ENCODE measurements around the gene NAT16. TPM values are rescaled to one million over a fixed set of nuclear protein-coding genes. Genes with fewer than 3 reads are reported as not detected.
A peak's percentile ranks its signal among the peaks of the same experiment; 100 is the strongest.

NAT16 gene
- total and polyA plus RNA-seq, 2 of the 8 experiments (the other 6 are each of a cell fraction or from before 2014, with no cell fraction given): 0.26 to 0.84 TPM

- peak in 1 of 2 experiments; percentile 78 for DNase-seq (ENCODE audit: low read depth in 1 of 2, low spot score in 2 of 2)
- TF ChIP-seq ASH2L (IDR thresholded peaks at IDR 0.05; ENCODE audit: low read length) (peak; percentile 41), POU5F1 (IDR thresholded peaks at IDR 0.05; ENCODE audit: low read depth, low read length) (no peak), NRF1 (IDR thresholded peaks at IDR 0.05; ENCODE audit: low read depth, low read length) (no peak), CBX5 (IDR thresholded peaks at IDR 0.05; ENCODE audit: low read depth, low read length) (no peak), BRCA1 (IDR thresholded peaks at IDR 0.05; ENCODE audit: low read depth, low read length) (no peak), POLR2AphosphoS5 (IDR thresholded peaks at IDR 0.05; ENCODE audit: low read depth, low read length) (no peak), SIN3A (conservative IDR thresholded peaks at IDR 0.05 in 1 of 2, IDR thresholded peaks at IDR 0.05 in 1 of 2; ENCODE audit: low read depth in 1 of 2, low read length in 2 of 2) (0 out of 4 replicates have a peak, but pooled peaks of 1 of the 2 experiments have one; percentile 19), TBP (IDR thresholded peaks at IDR 0.05; ENCODE audit: low read depth, low read length) (no peak), KDM4A (IDR thresholded peaks at IDR 0.05; ENCODE audit: low read depth, low read length, severe bottlenecking) (peak; percentile 64)
- TF ChIP-seq, protein P1, sequence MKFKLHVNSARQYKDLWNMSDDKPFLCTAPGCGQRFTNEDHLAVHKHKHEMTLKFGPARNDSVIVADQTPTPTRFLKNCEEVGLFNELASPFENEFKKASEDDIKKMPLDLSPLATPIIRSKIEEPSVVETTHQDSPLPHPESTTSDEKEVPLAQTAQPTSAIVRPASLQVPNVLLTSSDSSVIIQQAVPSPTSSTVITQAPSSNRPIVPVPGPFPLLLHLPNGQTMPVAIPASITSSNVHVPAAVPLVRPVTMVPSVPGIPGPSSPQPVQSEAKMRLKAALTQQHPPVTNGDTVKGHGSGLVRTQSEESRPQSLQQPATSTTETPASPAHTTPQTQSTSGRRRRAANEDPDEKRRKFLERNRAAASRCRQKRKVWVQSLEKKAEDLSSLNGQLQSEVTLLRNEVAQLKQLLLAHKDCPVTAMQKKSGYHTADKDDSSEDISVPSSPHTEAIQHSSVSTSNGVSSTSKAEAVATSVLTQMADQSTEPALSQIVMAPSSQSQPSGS (IDR thresholded peaks at IDR 0.05; ENCODE audit: low read length): no peak
These were observed 14.0 kb downstream of the NAT16 start for GRCh38 chr7:101165958-101166647.

More at GRCh38 chr7:101165958-101166647, 14.0 kb downstream of the NAT16 start:
- H2BK5ac ChIP-seq (ENCODE audit: low read depth, low read length): no peak overlapping the region
- no peak overlapping the region for H2BK15ac ChIP-seq (ENCODE audit: low read length)
- H3K56ac ChIP-seq (replicated peaks; ENCODE audit: insufficient read length, low read depth, low read length): no peak overlapping the region
- H3K14ac ChIP-seq (ENCODE audit: insufficient read length): no peak overlapping the region
- peak overlapping the region; percentile 28 to 63 (median 55); a peak in 7 of 8 replicates for H3K4me3 ChIP-seq (ENCODE audit: extremely low read depth in 1 of 4, insufficient read depth in 2 of 4, low read depth in 3 of 4, low read length in 4 of 4)
- CTCF ChIA-PET (ENCODE audit: partially characterized antibody): interaction anchor here (0.6 to 5.7 kb wide), 10 partner anchors 9 to 78 kb away, joined by 3 to 46 read pairs (median 4); partner anchors contain the start of genes FIS1 and SERPINE1
- H4K5ac ChIP-seq (ENCODE audit: insufficient read length, low read depth, low read length): no peak overlapping the region
- H3K4me2 ChIP-seq (ENCODE audit: insufficient read depth in 1 of 2, low read depth in 2 of 2, low read length in 2 of 2): peak overlapping the region; percentile 44 to 90
- whole genome bisulfite sequencing, 2 experiments (ENCODE audit: extremely low coverage in 1 of 2, insufficient coverage in 1 of 2, insufficient read length in 1 of 2, insufficient replicate concordance in 2 of 2, low coverage in 1 of 2, low lambda C conversion rate in 2 of 2, missing lambda C conversion rate in 1 of 2): 2% methylated on average over 21 of the region's 38 CpGs; no CpG with 5 or more reads in 1 of the 2 experiments
- POLR2A ChIA-PET (ENCODE audit: partially characterized antibody): interaction anchor here (0.7 to 2.6 kb wide), 8 partner anchors 8 to 203 kb away, joined by 3 to 20 read pairs (median 4); partner anchors contain the start of genes AP1S1, PLOD3 and ZNHIT1
- no peaks in the 10 kb centered on the region for H3K9me3 ChIP-seq (ENCODE audit: insufficient read depth in 2 of 2, low read depth in 1 of 2, low read length in 1 of 2)
- peak overlapping the region; percentile 83 for H3K18ac ChIP-seq (ENCODE audit: extremely low read depth, low read length)
- no peak overlapping the region for H2BK12ac ChIP-seq (ENCODE audit: low read depth, low read length)
- no peak overlapping the region for H3K4ac ChIP-seq (replicated peaks; ENCODE audit: insufficient read length, low read depth, low read length)
- no peak overlapping the region for H4K8ac ChIP-seq (ENCODE audit: extremely low read depth, insufficient read depth, low read length)
- H3K9ac ChIP-seq (replicated peaks in 1 of 4; ENCODE audit: extremely low read depth in 1 of 4, low read depth in 3 of 4, low read length in 3 of 4): no peak overlapping the region
- no peak overlapping the region for H2BK20ac ChIP-seq (ENCODE audit: low read length)
- H3K23me2 ChIP-seq (ENCODE audit: low read depth, low read length): peaks cover 38% of the 10 kb centered on the region
- H2AK5ac ChIP-seq (ENCODE audit: low read depth, low read length): no peak overlapping the region
- H4K20me1 ChIP-seq (replicated peaks in 1 of 2; ENCODE audit: control insufficient read depth in 1 of 2, insufficient read depth in 2 of 2, low read length in 2 of 2): peaks cover 7 to 10% of the 10 kb centered on the region in 2 experiments
- H3K79me2 ChIP-seq (ENCODE audit: control insufficient read depth in 1 of 2, insufficient read depth in 2 of 2, low read length in 2 of 2): no peaks in the 10 kb centered on the region
- no peak overlapping the region for H4K91ac ChIP-seq (replicated peaks; ENCODE audit: insufficient read length, low read length)
- H3K23ac ChIP-seq (ENCODE audit: insufficient read length): no peak overlapping the region
- FAIRE-seq: no peak
- no peak overlapping the region for H2AFZ ChIP-seq (ENCODE audit: low read length)
- H3K4me1 ChIP-seq (replicated peaks in 1 of 4; ENCODE audit: control insufficient read depth in 3 of 4, insufficient read depth in 4 of 4, low read length in 3 of 4): peaks cover 17 to 70% (median 42%) of the 10 kb centered on the region in 4 experiments
- H2BK120ac ChIP-seq (replicated peaks; ENCODE audit: low read depth, low read length): no peak overlapping the region
- H3K27me3 ChIP-seq (replicated peaks in 1 of 4; ENCODE audit: control insufficient read depth in 3 of 4, extremely low read depth in 1 of 4, insufficient read depth in 3 of 4, low read length in 3 of 4): peaks cover 25 to 74% (median 56%) of the 10 kb centered on the region in 4 experiments
- no peaks in the 10 kb centered on the region for H3K36me3 ChIP-seq (ENCODE audit: control insufficient read depth in 2 of 4, insufficient read depth in 4 of 4, low read length in 3 of 4)
- H3K27ac ChIP-seq (ENCODE audit: low read depth, low read length): no peak overlapping the region
- H3K79me1 ChIP-seq (ENCODE audit: low read depth, low read length): no peaks in the 10 kb centered on the region

Measured in H1 (cell line).